Large intestine (tissue), 3 donors: Measurements from ENCODE around the gene RANBP17. TPM values are rescaled to one million over a fixed set of nuclear protein-coding genes. Genes with fewer than 3 reads are reported as not detected.
A peak's percentile ranks its signal among the peaks of the same experiment; 100 is the strongest.

ENCODE experiments used
- DNase-seq, 2 donors: peaks; one replicate each; pipeline versions ENCODE4 v3.0.0 to v3.0.0-alpha.2; 2013
- H3K27ac ChIP-seq: one replicate; pipeline ENCODE4 v1.5.1; 2013; ENCODE audit warnings: low read length
- H3K27me3 ChIP-seq: 2 replicates; pipeline ENCODE4 v1.6.1; 2013; ENCODE audit warnings: low read length; ENCODE audit not compliant: control insufficient read depth, insufficient read depth
- H3K36me3 ChIP-seq: 2 replicates; pipeline ENCODE4 v1.6.1; 2013; ENCODE audit warnings: low read length; ENCODE audit not compliant: control insufficient read depth, insufficient read depth
- H3K4me1 ChIP-seq: one replicate; pipeline ENCODE4 v1.6.1; 2013; ENCODE audit warnings: low read length; ENCODE audit not compliant: control insufficient read depth, insufficient read depth
- H3K4me3 ChIP-seq: one replicate; pipeline ENCODE4 v1.5.1; 2013; ENCODE audit warnings: low read length
- H3K9me3 ChIP-seq: one replicate; pipeline ENCODE4 v1.6.1; 2013; ENCODE audit warnings: mild to moderate bottlenecking, low read depth, low read length, moderate library complexity; ENCODE audit not compliant: control insufficient read depth
- WGBS: methylation state at CpG from one replicate; pipeline ENCODE4 v1.1.5; 2013; ENCODE audit warnings: low lambda C conversion rate; ENCODE audit not compliant: insufficient coverage; 5-methylcytosine and 5-hydroxymethylcytosine counted together
- polyA plus RNA-seq: library from polyadenylated mRNA; unstranded; fragments of 120-200 nt; gene quantifications from one replicate; pipeline ENCODE4 v1.2.1, GENCODE V29; 2013

Gene RANBP17
- polyA plus RNA-seq, 1 donor = 5.8 TPM

- DNase-seq = no peak
- H3K27me3 ChIP-seq = peaks cover 86% of the 10 kb centered on the region
- peaks cover 2% of the 10 kb centered on the region for H3K9me3 ChIP-seq
- WGBS = 43% methylated on average over 1 of the region's 7 CpGs
- peaks cover 2% of the 10 kb centered on the region for H3K4me1 ChIP-seq
- H3K36me3 ChIP-seq = no peaks in the 10 kb centered on the region
- H3K4me3 ChIP-seq = no peak overlapping the region
- no peak overlapping the region for H3K27ac ChIP-seq
Measured at GRCh38 chr5:171321447-171321846, 459.6 kb downstream of the RANBP17 start.

- 100% methylated on average over 1 of the region's 5 CpGs for WGBS
- Histone ChIP-seq H3K36me3 (no peaks in the 10 kb centered on the region), H3K4me3 (no peak overlapping the region), H3K27ac (no peak overlapping the region), H3K9me3 (no peaks in the 10 kb centered on the region), H3K27me3 (peaks cover 84% of the 10 kb centered on the region), H3K4me1 (no peaks in the 10 kb centered on the region)
- DNase-seq = no peak
Measured at GRCh38 chr5:171322527-171322926, 460.7 kb downstream of the RANBP17 start.

- Histone ChIP-seq H3K4me3 (no peak overlapping the region), H3K4me1 (no peaks in the 10 kb centered on the region), H3K9me3 (no peaks in the 10 kb centered on the region), H3K27me3 (peaks cover 84% of the 10 kb centered on the region), H3K36me3 (no peaks in the 10 kb centered on the region), H3K27ac (no peak overlapping the region)
- 100% methylated on average over 1 of the region's 3 CpGs for WGBS
- DNase-seq = no peak
Measured at GRCh38 chr5:171323007-171323406, 461.2 kb downstream of the RANBP17 start.

GRCh38 chr5:171323806-171324632 is 462.2 kb downstream of the RANBP17 start:
- no peak overlapping the region for H3K27ac ChIP-seq
- H3K36me3 ChIP-seq = no peaks in the 10 kb centered on the region
- peaks cover 81% of the 10 kb centered on the region for H3K27me3 ChIP-seq
- 0% methylated on average over 2 of the region's 20 CpGs for WGBS
- no peaks in the 10 kb centered on the region for H3K9me3 ChIP-seq
- DNase-seq = no peak
- no peak overlapping the region for H3K4me3 ChIP-seq
- H3K4me1 ChIP-seq = no peaks in the 10 kb centered on the region

- no peak for DNase-seq
- no CpG with 5 or more reads among the region's 8 CpGs for WGBS
Measured at GRCh38 chr5:171330021-171330420, 468.2 kb downstream of the RANBP17 start.

GRCh38 chr5:171335616-171336015 is 473.8 kb downstream of the RANBP17 start:
- Histone ChIP-seq H3K27ac (no peak overlapping the region), H3K27me3 (peaks cover 30% of the 10 kb centered on the region), H3K4me1 (no peaks in the 10 kb centered on the region), H3K36me3 (no peaks in the 10 kb centered on the region), H3K9me3 (no peaks in the 10 kb centered on the region), H3K4me3 (no peak overlapping the region)
- no CpG with 5 or more reads among the region's 8 CpGs for WGBS
- DNase-seq = no peak

More at GRCh38 chr5:171330021-171330420, 468.2 kb downstream of the RANBP17 start:
- H3K27ac ChIP-seq = no peak overlapping the region
- H3K9me3 ChIP-seq = no peaks in the 10 kb centered on the region
- peaks cover 53% of the 10 kb centered on the region for H3K27me3 ChIP-seq
- H3K4me3 ChIP-seq = no peak overlapping the region
- no peaks in the 10 kb centered on the region for H3K36me3 ChIP-seq
- H3K4me1 ChIP-seq = no peaks in the 10 kb centered on the region

GRCh38 chr5:171336521-171337209 is 474.8 kb downstream of the RANBP17 start:
- Histone ChIP-seq H3K27me3 (peaks cover 25% of the 10 kb centered on the region), H3K4me3 (peak overlapping the region; percentile 23), H3K9me3 (no peaks in the 10 kb centered on the region), H3K36me3 (no peaks in the 10 kb centered on the region), H3K27ac (no peak overlapping the region), H3K4me1 (no peaks in the 10 kb centered on the region)
- DNase-seq = peak in 1 of 2 donors; percentile 51
- WGBS = no CpG with 5 or more reads among the region's 31 CpGs

- Histone ChIP-seq H3K27ac (no peak overlapping the region), H3K4me3 (peak overlapping the region; percentile 23), H3K27me3 (peaks cover 21% of the 10 kb centered on the region), H3K36me3 (no peaks in the 10 kb centered on the region), H3K9me3 (no peaks in the 10 kb centered on the region), H3K4me1 (no peaks in the 10 kb centered on the region)
- DNase-seq = no peak
- 60% methylated on average over 3 of the region's 11 CpGs for WGBS
Measured at GRCh38 chr5:171337210-171337569, 475.4 kb downstream of the RANBP17 start.

- Histone ChIP-seq H3K9me3 (no peaks in the 10 kb centered on the region), H3K27ac (no peak overlapping the region), H3K27me3 (peaks cover 21% of the 10 kb centered on the region), H3K36me3 (no peaks in the 10 kb centered on the region), H3K4me1 (no peaks in the 10 kb centered on the region), H3K4me3 (no peak overlapping the region)
- no peak for DNase-seq
Measured at GRCh38 chr5:171340042-171340441, 478.2 kb downstream of the RANBP17 start.

- no peaks in the 10 kb centered on the region for H3K9me3 ChIP-seq
- peaks cover 18% of the 10 kb centered on the region for H3K27me3 ChIP-seq
- H3K4me3 ChIP-seq = no peak overlapping the region
- H3K4me1 ChIP-seq = no peaks in the 10 kb centered on the region
- no peak for DNase-seq
- WGBS = 0% methylated on average over 1 of the region's 6 CpGs
- no peak overlapping the region for H3K27ac ChIP-seq
- no peaks in the 10 kb centered on the region for H3K36me3 ChIP-seq
Measured at GRCh38 chr5:171340491-171340890, 478.7 kb downstream of the RANBP17 start.
